HTR-8/SVneo (cell line): ENCODE data around the gene MED8.
"Not testable (repeated sequence)": the region's sequence is repeated elsewhere in the genome, so short reads cannot be mapped to it uniquely, and the experiment has no call there.

Source experiments
- DNase-seq: peaks from one replicate; pipeline ENCODE4 v3.0.0; 2011; ENCODE audit warnings: low spot score, mixed read lengths; ENCODE audit not compliant: insufficient read length
- FAIRE-seq: peaks from 2 replicates; lab custom pipeline; 2011; peaks lifted over from hg19 to GRCh38; lab: Jason Lieb, UNC

The MED8 gene

DNA sequence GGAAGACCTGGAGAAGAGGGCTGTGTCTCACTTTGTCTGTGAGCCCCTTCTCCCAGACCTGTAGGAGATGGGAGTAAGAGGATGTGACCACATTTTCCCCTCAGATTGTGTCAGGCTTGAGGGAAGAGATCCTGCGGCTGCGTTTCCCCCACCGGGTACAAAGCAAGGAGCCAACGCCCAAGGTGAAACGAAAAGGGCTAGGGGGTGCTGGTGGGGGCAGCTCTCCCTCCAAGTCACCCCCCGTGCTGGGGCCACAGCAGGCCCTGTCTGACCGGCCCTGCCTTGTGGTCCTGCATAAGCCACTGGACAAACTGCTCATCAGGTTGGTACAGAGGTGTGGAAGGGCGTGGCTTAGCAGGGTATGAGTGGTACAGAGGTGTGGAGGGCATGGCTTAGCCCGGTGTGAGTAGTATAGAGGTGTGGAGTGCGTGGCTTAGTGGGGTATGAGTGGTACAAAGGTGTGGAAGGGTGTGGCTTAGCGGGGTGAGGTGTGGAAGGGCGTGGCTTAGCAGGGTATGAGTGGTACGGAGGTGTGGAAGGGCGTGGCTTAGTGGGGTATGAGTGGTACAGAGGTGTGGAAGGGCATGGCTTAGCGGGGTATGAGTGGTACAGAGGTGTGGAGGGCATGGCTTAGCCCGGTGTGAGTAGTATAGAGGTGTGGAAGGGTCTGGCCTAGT, 33.5 kb upstream of the MED8 start:
- no peak for DNase-seq
- FAIRE-seq, result no peak

DNA sequence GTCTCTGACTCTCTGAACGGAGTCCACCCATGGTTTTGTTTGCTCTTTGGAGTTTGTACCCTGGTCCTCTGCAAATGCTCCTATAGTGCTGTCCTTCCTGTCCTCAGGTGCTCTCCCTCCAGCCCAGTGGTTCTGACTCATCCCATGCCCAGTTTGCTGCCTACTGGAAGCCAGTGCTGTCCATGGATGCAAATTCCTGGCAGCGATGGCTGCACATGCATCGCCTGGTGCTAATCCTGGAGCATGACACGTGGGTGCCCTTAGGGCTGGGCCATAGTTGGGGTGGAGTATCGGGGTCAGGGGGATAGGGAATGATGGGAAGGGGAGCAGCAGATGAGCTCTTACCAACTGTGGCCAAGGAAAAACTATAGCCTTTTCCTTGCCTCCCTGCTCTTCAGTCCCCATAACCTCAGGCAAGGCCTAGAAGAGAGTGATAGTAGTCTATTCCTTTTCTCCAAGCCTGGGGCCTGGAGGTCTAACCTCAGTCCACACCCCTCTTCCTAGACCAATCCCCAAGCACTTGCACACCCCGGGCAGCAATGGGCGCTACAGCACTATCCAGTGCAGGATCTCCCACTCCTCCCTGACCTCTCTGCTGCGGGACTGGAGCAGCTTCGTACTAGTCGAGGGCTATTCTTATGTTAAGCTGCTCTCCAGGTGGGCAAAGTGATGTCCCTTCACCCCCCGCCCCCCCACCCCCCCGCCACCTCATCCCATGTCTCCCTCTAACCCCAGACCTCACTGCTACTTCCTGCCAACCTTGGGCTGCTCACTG, 32.6 kb upstream of the MED8 start:
- no peak for DNase-seq
- FAIRE-seq, result no peak

DNA sequence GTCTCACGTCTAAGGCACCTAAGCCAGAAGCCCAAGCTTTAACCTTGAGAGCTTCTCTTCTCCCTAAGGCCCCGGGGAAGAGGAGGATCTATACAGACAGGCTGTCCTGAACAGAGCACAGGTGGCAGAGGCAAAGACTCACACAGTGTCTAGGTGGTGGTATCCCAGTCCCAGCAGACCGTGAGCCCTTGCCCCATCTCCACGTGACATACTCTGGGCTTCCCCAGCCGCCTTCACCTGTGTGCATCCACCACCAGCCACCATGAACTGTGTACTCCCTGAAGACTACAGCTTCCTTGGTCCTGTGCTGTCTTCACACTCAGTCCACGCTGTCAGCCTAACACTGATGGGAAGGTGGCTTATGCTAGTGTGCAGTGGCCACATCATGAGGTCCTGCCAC, 31.8 kb upstream of the MED8 start:
- no peak for FAIRE-seq
- DNase-seq, result no peak

DNA sequence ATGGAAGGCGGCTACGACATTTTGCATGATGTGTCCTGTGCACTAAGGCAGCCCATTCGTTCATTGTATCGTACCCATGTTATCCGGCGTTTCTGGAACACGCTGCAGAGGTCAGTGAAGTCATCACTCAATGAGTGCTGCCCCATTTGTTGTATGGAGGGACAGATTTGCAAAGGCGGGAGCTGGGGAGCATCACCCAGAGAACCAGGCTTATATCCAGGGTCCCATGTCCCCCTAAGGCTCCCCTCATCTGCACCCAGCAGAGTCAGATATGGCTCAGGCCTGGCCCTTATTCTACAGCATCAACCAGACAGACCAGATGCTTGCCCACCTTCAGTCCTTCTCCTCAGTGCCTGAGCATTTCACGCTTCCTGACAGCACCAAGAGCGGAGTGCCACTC, 31.3 kb upstream of the MED8 start:
- FAIRE-seq, result no peak
- no peak for DNase-seq

DNA sequence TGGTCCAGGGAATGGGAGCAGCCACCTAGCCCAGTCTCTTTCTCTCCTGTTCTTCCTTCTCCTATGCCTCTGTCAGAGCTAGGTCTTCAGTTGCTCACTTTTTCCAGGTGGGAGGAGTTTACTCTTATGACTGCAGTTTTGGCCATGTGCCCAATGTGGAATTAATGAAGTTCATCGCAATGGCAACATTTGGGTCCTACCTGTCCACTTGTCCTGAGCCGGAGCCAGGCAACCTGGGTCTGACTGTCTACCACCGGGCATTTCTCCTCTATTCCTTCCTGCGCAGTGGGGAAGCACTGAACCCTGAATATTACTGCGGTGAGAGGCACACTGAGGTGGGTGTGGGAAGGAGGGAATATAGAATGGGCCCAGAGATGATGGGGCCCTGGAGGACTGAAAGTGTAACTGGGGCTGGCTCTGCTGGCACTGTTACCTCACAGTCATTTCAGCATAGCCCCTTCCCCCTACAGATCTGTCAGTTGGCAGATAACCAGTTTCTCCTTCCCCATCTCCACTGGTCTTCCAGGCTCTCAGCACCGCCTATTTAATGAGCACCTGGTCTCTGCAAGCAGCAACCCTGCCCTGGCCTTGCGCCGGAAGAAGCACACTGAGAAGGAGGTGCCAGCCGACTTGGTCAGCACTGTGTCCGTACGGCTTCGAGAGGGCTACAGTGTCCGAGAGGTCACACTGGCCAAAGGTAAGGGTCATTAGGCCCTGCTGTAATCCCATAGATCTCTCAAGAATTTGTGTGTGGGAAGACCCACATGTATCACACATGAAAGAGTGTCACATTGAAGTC, 30.2 kb upstream of the MED8 start:
- DNase-seq, result no peak
- no peak for FAIRE-seq

DNA sequence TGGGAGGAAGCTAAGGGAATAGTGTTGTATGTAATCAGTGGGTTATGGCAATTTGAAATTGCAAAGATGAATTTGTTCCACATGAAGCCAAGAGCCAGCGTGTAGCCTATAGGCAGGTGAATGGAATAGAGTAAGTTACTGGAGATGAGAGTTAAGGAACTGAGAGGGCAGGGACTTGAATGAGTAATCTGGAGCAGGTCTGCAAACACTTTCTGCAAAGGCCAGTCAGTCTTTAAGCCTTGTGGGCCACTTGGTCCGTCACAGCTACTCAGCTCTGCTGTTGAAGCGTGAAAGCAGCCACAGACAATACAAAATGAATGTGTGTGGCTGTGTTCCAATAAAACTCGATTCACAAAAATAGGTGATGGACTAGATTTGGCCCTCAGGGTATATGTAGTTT, 29.3 kb upstream of the MED8 start:
- FAIRE-seq, result no peak

DNA sequence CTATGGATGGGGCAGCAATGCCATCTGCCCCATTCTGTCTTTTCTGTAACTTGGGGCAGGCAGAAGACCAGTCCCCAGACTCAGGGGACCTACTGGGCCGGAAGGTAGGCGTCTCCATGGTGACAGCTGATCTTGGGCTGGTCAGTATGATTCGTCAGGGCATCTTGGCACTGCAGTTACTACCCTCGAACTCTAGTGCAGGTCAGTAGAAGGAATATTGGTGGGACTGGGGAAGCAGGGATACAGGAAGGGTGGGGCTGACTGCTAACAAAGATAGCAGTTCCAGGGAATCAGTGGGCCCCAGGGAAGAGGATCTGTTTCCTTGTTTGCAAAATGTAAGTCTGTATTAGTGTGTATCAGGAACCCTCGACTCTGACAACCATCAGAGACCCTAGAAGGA, 26.3 kb upstream of the MED8 start:
- DNase-seq, result no peak
- FAIRE-seq, result no peak

More for the DNA sequence above, 29.3 kb upstream of the MED8 start:
- no peak for DNase-seq

DNA sequence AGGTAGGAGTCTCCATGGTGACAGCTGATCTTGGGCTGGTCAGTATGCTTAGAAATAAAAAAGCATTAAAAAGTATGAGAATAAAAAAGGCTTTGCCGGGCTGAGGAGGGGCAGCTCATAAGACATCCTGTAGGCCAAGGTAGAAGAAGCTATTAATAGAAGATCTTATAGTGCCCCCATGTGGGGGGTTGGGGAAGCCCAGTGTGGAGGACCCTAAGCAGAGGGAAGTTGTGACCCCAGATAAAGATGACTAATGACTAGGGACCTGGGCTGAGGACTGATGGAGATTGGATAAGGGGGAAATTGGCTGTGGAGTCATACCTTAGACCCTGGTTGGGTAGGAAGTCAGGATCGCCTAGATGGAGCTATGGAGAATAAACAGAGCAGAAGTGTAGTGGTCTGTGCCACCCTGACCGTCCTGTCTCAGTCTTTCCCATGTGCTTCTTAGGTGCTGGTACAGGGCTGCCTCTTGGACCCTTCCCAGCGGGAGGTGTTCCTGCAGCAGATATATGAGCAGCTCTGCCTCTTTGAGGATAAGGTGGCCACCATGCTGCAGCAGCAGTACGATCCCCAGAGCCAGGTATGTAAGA, 25.1 kb upstream of the MED8 start:
- no peak for FAIRE-seq
- DNase-seq, result peak; percentile 53

DNA sequence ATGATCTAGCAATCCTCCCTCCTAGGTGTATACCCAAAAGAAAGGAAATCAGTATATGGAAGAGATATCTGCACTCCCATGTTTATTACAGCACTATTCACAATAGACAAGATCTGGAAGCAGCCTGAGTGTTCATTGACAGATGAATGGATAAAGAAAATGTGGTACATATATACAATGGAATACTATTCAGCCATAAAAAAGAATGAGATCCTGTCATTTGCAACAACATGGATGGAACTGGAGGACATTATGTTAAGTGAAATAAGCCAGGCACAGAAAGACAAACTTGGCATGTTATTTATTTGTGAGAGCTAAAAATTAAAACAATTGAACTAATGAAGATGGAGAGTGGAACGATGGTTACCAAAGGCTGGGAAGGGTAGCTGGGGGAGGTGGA, 23.8 kb upstream of the MED8 start:
- FAIRE-seq, DNase-seq: not testable (repeated sequence)

DNA sequence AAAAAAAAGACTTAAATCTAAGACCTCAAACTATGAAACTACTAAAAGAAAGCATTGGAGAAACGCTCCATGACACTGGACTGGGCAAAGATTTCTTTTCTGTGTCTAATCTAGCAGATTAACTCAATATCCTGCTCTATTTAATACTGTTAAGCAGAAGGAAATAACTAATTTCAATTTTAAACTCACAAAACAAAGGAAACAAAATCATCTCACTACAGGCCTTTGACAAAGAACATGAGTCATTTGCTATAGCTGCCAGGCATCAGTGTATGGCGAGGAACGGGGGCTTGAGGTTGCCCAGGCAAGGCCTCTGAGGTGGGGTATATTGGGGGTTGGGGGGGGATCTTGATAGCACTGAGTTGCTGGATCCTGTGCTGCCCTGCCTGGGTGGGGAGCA, 21.0 kb upstream of the MED8 start:
- FAIRE-seq, result no peak
- no peak for DNase-seq

DNA sequence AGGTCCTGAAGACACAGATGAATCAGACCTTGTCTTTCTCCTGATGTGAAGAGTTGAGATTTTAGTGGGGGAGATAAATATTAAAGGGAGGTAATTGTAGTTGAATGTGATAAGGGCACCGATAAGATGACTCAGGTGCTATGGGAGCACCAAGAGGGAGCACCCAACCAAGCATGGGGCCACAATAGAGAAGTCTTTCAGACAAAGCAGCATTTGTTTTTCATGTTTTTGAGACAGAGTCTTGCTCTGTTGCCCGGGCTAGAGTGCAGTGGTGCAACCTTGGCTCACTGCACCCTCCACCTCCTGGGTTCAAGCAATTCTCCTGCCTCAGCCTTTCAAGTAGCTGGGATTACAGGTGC, 16.3 kb upstream of the MED8 start:
- FAIRE-seq (no peak), DNase-seq (no peak)

DNA sequence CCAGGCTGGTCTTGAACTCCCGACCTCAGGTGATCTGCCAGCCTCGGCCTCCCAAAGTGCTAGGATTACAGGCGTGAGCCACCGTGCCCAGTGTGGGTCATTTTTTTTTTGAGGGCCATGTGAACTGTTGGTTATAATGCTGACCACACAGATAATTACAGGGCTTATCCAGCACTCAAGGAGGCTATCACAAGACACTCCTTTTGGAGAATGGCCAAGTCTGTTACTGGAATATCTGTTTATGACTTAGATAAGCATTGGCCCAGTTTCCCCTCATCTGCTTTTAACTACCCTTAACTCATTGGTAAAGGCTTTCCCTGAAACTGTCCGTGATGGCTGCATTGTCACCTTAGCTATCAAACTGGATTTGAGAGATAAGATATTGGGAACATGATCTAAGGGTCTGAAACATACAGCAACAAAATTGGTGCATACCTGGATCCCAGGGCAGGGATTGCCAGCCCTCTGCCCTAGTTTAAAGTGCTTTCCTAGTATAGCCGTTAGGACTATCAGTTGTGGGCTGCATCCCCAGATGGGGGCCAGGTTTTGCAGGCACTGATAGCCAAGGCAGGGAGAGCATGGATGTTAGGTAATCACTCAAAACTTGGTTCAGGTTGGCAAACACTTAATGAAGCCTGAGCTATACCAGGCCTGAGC, 15.7 kb upstream of the MED8 start:
- no peak for DNase-seq
- no peak for FAIRE-seq

DNA sequence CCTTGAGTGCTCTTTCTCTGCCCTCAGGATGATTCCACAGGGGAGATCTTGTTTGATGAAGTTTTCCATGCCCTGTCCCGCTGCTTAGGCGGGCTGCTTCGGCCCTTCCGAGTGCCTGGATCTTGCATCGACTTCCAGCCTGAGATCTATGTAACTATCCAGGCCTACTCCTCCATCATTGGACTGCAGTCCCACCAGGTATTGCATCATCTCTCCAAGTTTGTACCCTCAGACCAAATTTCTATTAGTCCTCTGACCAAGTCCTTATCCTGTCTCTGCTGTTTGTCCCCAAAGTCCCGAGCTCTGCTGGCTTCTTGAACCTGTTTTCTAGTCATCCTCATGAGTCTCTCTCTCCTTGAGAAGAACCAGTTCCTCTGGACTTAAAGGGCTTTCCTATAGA, 14.8 kb upstream of the MED8 start:
- no peak for FAIRE-seq
- no peak for DNase-seq

DNA sequence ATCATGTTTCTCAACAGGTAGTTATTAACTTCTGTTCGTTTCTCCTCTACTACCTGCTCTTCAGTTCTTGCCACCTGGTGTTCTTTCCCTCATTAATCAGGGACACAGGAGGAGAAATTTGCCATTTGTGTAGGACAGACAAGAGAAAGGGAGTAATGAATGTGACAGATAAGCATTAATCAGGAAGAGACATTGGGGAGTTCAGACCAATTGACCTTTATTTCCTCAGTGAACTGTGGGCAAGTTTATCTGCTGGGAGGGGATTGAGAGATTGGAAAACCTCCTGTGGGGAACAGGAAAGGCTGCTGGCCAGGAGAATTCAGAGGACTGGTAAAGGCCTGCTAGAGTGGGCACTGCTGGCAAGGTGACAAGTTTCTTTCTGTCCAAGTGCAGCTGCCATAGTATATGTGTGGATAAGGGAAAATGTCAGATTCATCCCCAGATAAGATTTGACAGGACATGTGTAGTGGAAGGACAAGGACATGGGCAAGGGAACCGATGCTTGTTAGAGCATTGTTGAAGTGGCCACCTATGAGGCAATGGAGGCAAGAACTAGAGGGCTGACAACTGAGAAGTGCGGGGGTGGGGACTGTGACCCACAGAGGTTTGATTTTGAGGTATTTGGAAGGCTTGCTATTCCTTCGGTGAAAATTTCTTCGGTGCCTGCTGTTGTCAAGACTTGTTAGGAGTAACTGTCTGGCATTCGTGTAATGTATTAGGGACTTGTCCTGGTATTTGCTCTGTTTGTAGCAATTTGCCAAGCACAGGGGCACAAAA, 12.7 kb upstream of the MED8 start:
- FAIRE-seq (no peak), DNase-seq (no peak)

DNA sequence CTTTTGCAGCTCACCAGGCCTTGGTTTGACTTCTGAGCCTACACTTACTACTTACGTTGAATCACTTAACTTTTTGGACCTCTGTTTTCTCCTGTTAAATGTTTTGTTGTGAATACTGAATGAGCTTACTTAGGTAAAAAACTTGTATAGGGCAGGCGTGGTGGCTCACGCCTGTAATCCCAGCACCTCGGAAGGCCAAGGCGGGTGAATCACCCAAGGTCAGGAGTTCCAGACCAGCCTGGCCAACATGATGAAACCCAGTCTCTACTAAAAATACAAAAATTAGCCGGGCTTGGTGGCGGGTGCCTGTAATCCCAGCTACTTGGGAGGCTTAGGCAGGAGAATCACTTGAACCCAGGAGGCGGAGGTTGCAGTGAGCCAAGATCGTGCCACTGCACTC, 10.8 kb upstream of the MED8 start:
- FAIRE-seq, DNase-seq: not testable (repeated sequence)

DNA sequence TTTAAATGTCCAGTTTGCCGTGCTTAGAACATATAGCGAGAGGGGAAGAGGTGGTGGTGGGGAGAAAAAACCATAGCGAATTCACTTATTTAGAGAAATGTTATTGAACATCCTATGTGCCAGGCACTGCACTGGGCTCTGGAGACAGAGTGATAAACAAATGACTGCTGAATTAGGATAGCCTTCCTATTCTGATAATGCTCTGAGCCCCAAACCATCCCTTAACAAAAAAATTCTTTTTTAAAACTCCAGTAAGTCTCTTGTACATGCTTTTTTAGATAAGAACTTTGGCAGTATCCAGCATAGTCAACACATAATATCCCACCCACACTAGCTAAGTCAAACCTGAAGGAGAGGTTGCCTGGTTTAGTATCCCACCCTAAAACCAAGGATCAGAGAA, 8.6 kb upstream of the MED8 start:
- FAIRE-seq (no peak), DNase-seq (no peak)

DNA sequence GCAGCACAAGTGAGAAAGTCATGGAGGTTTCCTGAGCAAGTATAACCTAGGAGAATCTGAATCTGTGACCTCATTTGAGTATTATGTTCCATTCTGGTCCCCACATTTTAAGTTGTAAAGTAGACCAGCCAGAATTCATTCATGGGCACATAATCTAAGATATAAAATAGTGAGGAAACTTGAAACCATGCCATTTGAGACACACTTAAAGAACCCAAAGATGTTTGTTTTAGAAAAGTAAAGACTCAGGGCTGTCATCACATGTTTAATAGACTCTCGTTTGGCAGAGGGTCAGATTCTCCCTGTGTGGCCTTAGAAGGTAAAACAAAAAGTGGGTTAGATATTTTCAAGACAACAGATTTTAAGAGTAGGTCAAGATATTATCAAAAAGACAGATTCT, 6.5 kb upstream of the MED8 start:
- FAIRE-seq (no peak), DNase-seq (no peak)

DNA sequence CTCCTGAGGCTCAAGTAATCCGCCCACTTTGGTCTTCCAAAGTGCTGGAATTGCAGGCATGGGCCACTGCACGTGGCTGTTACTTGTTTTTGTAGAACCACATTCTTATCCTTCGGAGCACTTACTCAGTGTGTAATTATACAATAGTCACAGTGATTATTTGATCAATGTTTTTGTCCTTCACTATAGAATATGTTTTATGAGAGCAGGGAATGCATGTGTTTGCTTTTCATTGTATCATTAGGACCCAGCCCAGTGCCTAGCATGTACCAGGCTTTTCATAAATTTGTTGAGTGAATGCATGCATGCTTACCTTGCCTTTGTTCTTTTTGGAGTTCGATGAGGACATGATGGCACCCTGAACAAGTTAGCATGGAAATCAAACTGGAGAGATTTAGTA, 5.9 kb upstream of the MED8 start:
- no peak for DNase-seq

DNA sequence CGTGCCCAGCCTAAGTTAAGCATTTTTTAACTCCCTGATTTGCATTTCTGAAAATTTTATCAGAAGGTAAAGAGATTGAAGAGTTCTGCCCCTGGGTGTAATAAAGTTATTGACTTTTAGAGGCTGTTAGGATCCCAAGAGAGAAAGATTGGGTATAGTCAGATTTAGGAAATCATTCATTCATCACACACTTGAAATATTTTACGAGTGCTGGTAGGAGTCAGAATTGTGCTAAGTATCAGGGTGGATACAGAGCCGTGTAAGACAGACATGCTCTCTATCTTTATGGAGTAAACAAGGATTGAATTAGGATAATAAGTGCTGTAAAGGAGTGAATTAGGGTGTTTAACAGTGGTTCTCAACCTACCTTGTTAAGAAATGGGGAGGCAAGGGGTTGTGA, 3.1 kb upstream of the MED8 start:
- FAIRE-seq, result no peak

More for the DNA sequence above, 5.9 kb upstream of the MED8 start:
- FAIRE-seq, result no peak

DNA sequence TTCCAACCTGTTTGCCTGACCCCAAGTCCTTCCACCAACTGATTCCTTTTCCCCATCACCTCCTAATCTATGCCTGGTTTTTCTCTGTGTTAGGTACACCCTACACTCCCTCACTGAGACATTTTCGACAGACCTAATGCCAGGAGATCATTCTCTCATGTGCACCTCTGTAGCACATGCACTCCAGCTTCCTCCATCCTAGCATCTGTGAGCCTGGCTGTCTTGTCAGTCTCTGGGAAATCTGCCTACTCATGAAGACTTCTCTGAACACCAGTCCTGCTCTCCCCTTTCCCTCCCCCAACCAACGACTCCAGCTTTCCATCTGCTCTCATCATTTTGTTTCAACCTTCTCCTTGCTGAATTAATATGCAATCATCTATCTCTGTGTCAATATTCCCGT, 987 bp downstream of the MED8 start:
- no peak for FAIRE-seq
- DNase-seq, result no peak

More for the DNA sequence above, 3.1 kb upstream of the MED8 start:
- no peak for DNase-seq
